CD4-positive, alpha-beta T cell (primary cell): ENCODE results near the gene PAK6. TPM values are rescaled to one million over a fixed set of nuclear protein-coding genes. Genes with fewer than 3 reads are reported as not detected.

Source experiments
- ATAC-seq: fragments of 200-7000 bp; cut with Tn5 transposase; one replicate; pipeline ENCODE4 v1.10.0; 2022; ENCODE audit warnings: mild to moderate bottlenecking; ENCODE audit not compliant: poor library complexity
- CTCF ChIA-PET: fragments of 350-600 bp; sonication (Branson Sonifier 250); formaldehyde crosslinking; loops from one replicate; lab custom pipeline; 2021; ENCODE audit warnings: antibody characterized with exemption, inconsistent platforms; lab: Charles Lee
- POLR2A ChIA-PET: fragments of 350-600 bp; sonication (Branson Sonifier 250); formaldehyde crosslinking; loops from one replicate; lab custom pipeline; 2021; ENCODE audit warnings: antibody characterized with exemption, inconsistent platforms; lab: Charles Lee
- DNase-seq, 14 experiments: peaks; one replicate each; pipeline ENCODE4 v3.0.0-alpha.2; 2013 to 2020; ENCODE audit warnings: mixed read lengths in 2 of 14
- H3K27ac ChIP-seq, 2 donors: one replicate each; pipeline versions ENCODE4 v1.5.1 to v1.7.0; 2013; ENCODE audit warnings: low read length in 2 of 2, low read depth in 1 of 2, mild to moderate bottlenecking in 1 of 2
- H3K27me3 ChIP-seq, 2 experiments: 1 replicate in 1 of 2; 2 replicates in 1 of 2; pipeline versions ENCODE4 v1.6.1 to v1.7.0; 2013; ENCODE audit warnings: low read length in 2 of 2, control low read depth in 1 of 2, mild to moderate bottlenecking in 1 of 2, moderate library complexity in 1 of 2; ENCODE audit not compliant: insufficient read depth in 2 of 2, control insufficient read depth in 1 of 2
- H3K36me3 ChIP-seq: one replicate; pipeline ENCODE4 v1.6.1; 2013; ENCODE audit warnings: low read length, control low read depth; ENCODE audit not compliant: insufficient read depth
- H3K4me1 ChIP-seq: one replicate; pipeline ENCODE4 v1.6.1; 2013; ENCODE audit warnings: low read length, control low read depth; ENCODE audit not compliant: insufficient read depth
- H3K4me3 ChIP-seq: one replicate; pipeline ENCODE4 v1.5.1; 2013; ENCODE audit warnings: mild to moderate bottlenecking, low read length, moderate library complexity
- H3K9me3 ChIP-seq, 2 experiments: 1 replicate in 1 of 2; 2 replicates in 1 of 2; pipeline versions ENCODE4 v1.6.1 to v1.7.0; 2013; ENCODE audit warnings: low read length in 2 of 2, mild to moderate bottlenecking in 2 of 2, control low read depth in 1 of 2, moderate library complexity in 1 of 2; ENCODE audit not compliant: control insufficient read depth in 1 of 2, insufficient read depth in 1 of 2
- H3K27ac Mint-ChIP-seq: one replicate; pipeline ENCODE4 v1.8.0; 2020; ENCODE audit warnings: mixed read lengths
- H3K27me3 Mint-ChIP-seq: one replicate; pipeline ENCODE4 v1.8.0; 2021; ENCODE audit warnings: mixed read lengths
- H3K36me3 Mint-ChIP-seq: one replicate; pipeline ENCODE4 v1.8.0; 2021; ENCODE audit warnings: low read depth, mixed read lengths
- H3K4me1 Mint-ChIP-seq: one replicate; pipeline ENCODE4 v1.8.0; 2021; ENCODE audit warnings: low read depth, mixed read lengths
- H3K4me3 Mint-ChIP-seq: one replicate; pipeline ENCODE4 v1.8.0; 2020; ENCODE audit warnings: mild to moderate bottlenecking, mixed read lengths
- H3K9me3 Mint-ChIP-seq: one replicate; pipeline ENCODE4 v1.8.0; 2020; ENCODE audit warnings: mixed read lengths
- intact Hi-C, 2 experiments: fragments of 100-400 bp; cut with DNase I in 1 of 2; cut with micrococcal nuclease in 1 of 2; formaldehyde crosslinking; loops; one replicate each; pipeline versions ENCODE4 v1.15.1 to v1.9.0; 2023 to 2025; cut with DNase I, micrococcal nuclease
- total RNA-seq, 174 experiments: library from RNA in 2 of 174; stranded (reverse) in 2 of 174; gene quantifications; one replicate each; pipeline ENCODE4 v1.2.3 and lab custom pipeline; 2021 to 2026
- TF ChIP-seq, protein P1 (sequence below): fragments of 200-600 bp; IDR thresholded peaks from one replicate; pipeline ENCODE4 v1.8.0; 2022; ENCODE audit warnings: antibody characterized with exemption, mild to moderate bottlenecking

The PAK6 gene
- total RNA-seq, 2 experiments from 2014 or later: 0.34 to 0.36 TPM

DNA sequence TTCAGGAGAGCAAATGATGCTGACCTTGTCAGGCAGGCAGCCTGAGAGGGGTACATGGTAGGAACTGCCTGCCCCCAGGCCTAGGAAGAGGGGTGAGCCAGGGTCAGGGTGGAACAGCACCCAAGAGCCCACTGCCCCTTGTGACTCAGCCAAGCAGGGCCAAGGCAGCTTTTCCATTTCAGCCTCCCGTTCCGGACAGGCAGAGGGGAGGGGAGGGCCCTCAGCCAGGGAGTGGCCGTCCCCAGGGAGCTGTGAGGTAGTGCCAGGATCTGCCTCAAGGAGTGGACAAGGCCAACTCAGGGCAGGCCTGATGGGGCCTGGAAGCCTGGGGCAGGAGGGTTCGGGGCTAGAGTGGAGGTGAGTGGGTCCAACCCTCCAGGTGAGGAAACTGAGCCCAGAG, 49.1 kb downstream of the PAK6 start:
- Histone ChIP-seq H3K9me3 (no peaks in the 10 kb centered on the region), H3K36me3 (peaks cover 52% of the 10 kb centered on the region), H3K4me1 (peaks cover 8% of the 10 kb centered on the region), H3K27me3 (peaks cover 0 to 4% of the 10 kb centered on the region in 2 experiments), H3K27ac (no peak overlapping the region), H3K4me3 (no peak overlapping the region)
- POLR2A ChIA-PET: no interaction called here
- no peak overlapping the region for H3K27ac Mint-ChIP-seq
- H3K27me3 Mint-ChIP-seq: no peaks in the 10 kb centered on the region
- intact Hi-C loops: no loop called here
- peaks cover 33% of the 10 kb centered on the region for H3K36me3 Mint-ChIP-seq
- no peaks in the 10 kb centered on the region for H3K9me3 Mint-ChIP-seq
- no peak overlapping the region for H3K4me3 Mint-ChIP-seq
- DNase-seq: no peak
- no peak for ATAC-seq
- no peaks in the 10 kb centered on the region for H3K4me1 Mint-ChIP-seq
- CTCF ChIA-PET: interaction anchor here (2.1 kb wide), 1 partner anchor 9 kb away, joined by 7 read pairs; no protein-coding TSS in a partner anchor
- TF ChIP-seq, protein P1, sequence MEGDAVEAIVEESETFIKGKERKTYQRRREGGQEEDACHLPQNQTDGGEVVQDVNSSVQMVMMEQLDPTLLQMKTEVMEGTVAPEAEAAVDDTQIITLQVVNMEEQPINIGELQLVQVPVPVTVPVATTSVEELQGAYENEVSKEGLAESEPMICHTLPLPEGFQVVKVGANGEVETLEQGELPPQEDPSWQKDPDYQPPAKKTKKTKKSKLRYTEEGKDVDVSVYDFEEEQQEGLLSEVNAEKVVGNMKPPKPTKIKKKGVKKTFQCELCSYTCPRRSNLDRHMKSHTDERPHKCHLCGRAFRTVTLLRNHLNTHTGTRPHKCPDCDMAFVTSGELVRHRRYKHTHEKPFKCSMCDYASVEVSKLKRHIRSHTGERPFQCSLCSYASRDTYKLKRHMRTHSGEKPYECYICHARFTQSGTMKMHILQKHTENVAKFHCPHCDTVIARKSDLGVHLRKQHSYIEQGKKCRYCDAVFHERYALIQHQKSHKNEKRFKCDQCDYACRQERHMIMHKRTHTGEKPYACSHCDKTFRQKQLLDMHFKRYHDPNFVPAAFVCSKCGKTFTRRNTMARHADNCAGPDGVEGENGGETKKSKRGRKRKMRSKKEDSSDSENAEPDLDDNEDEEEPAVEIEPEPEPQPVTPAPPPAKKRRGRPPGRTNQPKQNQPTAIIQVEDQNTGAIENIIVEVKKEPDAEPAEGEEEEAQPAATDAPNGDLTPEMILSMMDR: no peak

DNA sequence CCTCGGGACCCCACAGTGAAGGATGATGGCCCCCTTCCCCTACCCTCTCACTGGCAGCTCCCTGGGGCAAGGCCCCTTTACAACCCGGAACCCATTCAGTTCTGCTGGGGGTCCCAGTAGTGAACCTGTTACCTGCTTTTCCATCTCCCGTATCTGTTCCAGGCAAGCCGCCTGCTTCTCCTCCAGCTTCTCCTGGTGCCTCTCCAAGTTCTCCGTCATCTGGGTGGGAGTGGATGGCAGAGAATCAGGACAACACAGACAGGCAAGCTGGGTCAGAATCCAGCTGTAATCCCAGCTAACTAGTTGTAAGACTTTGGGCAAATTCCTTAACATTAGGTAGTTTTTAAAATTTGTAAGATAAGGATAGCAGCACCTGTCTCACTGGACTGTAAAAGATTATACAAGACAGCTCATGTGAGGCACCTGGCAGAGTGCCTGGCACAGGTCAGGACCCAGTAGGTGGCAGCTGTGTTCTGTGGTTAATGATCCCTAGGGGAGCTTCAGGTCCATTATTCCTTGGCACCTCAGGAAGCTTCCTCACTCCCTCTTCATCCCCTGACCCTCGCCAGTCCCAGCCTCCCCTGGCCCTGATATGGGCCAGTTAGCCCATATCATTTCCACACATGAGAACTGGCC, 50.4 kb downstream of the PAK6 start:
- no peak for ATAC-seq

DNA sequence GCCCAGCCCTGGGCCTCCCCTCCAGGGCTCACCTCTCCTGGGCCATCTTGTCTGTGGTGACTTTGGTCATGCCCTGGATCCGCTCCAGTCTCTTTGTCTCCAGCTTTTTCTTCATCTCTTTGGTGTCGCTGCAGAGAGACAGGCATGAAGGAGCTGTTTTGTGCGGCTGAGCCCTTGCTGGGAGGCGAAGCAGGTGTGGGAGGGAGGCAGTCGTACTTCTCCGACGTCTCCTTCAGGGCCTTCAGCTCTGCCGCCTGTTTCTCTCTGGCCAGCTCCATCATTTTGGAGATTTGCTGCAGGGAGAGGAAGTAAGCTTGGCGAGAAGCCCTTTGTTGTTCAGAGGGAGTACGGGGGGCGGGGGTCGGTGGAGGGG, 51.7 kb downstream of the PAK6 start:
- no peaks in the 10 kb centered on the region for H3K9me3 Mint-ChIP-seq
- ChIA-PET POLR2A (interaction anchor here (0.6 to 1.8 kb wide), 2 partner anchors 12 to 192 kb away, joined by 4 read pairs; no protein-coding TSS in a partner anchor), CTCF (interaction anchor here (1.5 kb wide), 1 partner anchor 47 kb away, joined by 3 read pairs; no protein-coding TSS in a partner anchor)
- Histone ChIP-seq H3K4me1 (no peaks in the 10 kb centered on the region), H3K27ac (no peak overlapping the region), H3K36me3 (peaks cover 77% of the 10 kb centered on the region), H3K9me3 (no peaks in the 10 kb centered on the region), H3K27me3 (no peaks in the 10 kb centered on the region), H3K4me3 (no peak overlapping the region)
- intact Hi-C loops: no loop called here
- no peaks in the 10 kb centered on the region for H3K27me3 Mint-ChIP-seq
- TF ChIP-seq, protein P1: no peak
- no peaks in the 10 kb centered on the region for H3K4me1 Mint-ChIP-seq
- DNase-seq: no peak
- H3K36me3 Mint-ChIP-seq: peaks cover 52% of the 10 kb centered on the region
- ATAC-seq: no peak
- H3K4me3 Mint-ChIP-seq: no peak overlapping the region
- H3K27ac Mint-ChIP-seq: no peak overlapping the region

More for the DNA sequence above, 50.4 kb downstream of the PAK6 start:
- TF ChIP-seq, protein P1: no peak
- Histone ChIP-seq H3K27me3 (no peaks in the 10 kb centered on the region), H3K4me1 (no peaks in the 10 kb centered on the region), H3K36me3 (peaks cover 65% of the 10 kb centered on the region), H3K9me3 (no peaks in the 10 kb centered on the region), H3K4me3 (no peak overlapping the region), H3K27ac (no peak overlapping the region)
- ChIA-PET POLR2A (interaction anchor here (1.2 to 1.8 kb wide), 2 partner anchors 13 to 38 kb away, joined by 3 to 4 read pairs; no protein-coding TSS in a partner anchor), CTCF (interaction anchor here (0.8 to 2.1 kb wide), 3 partner anchors 10 to 48 kb away, joined by 3 to 7 read pairs (median 3); no protein-coding TSS in a partner anchor)
- H3K36me3 Mint-ChIP-seq: peaks cover 41% of the 10 kb centered on the region
- H3K9me3 Mint-ChIP-seq: no peaks in the 10 kb centered on the region
- no peaks in the 10 kb centered on the region for H3K4me1 Mint-ChIP-seq
- intact Hi-C loops: no loop called here
- DNase-seq: no peak
- no peak overlapping the region for H3K27ac Mint-ChIP-seq
- H3K4me3 Mint-ChIP-seq: no peak overlapping the region
- H3K27me3 Mint-ChIP-seq: no peaks in the 10 kb centered on the region
